MCF 10A (cell line): Measurements from ENCODE around the gene GPR132. TPM values are rescaled to one million over a fixed set of nuclear protein-coding genes. Genes with fewer than 3 reads are reported as not detected.

ENCODE experiments used
- BruUV-seq: library from RNA; stranded (reverse); fragments of 400-500 nt; replicated peaks from 2 replicates; lab custom pipeline; 2021; lab: Mats Ljungman, UMichigan
- CTCF ChIA-PET: fragments of 300-600 bp; sonication (Branson Sonifier 250); formaldehyde crosslinking; extraction: SDS; loops from one replicate; lab custom pipeline; 2021; ENCODE audit warnings: antibody characterized with exemption, inconsistent platforms; lab: Yijun Ruan, JAX
- POLR2A ChIA-PET: fragments of 300-600, 350-650 bp; sonication (Branson Sonifier 250); formaldehyde crosslinking; extraction: SDS; loops from one replicate; lab custom pipeline; 2020; ENCODE audit warnings: antibody characterized with exemption, inconsistent platforms; lab: Yijun Ruan, JAX
- DNase-seq: peaks from one replicate; pipeline ENCODE4 v3.0.0-alpha.2; 2018; ENCODE audit not compliant: unreplicated experiment
- H3K27ac Mint-ChIP-seq: one replicate; pipeline ENCODE4 v1.8.0; 2022; ENCODE audit warnings: mild to moderate bottlenecking, low read depth, mixed read lengths; ENCODE audit not compliant: unreplicated experiment
- H3K27me3 Mint-ChIP-seq: one replicate; pipeline ENCODE4 v1.8.0; 2022; ENCODE audit warnings: mixed read lengths; ENCODE audit not compliant: insufficient read depth, unreplicated experiment
- H3K36me3 Mint-ChIP-seq: one replicate; pipeline ENCODE4 v1.8.0; 2022; ENCODE audit warnings: mild to moderate bottlenecking, moderate library complexity, mixed read lengths; ENCODE audit not compliant: insufficient read depth, unreplicated experiment
- H3K4me1 Mint-ChIP-seq: one replicate; pipeline ENCODE4 v1.8.0; 2022; ENCODE audit warnings: mixed read lengths; ENCODE audit not compliant: insufficient read depth, unreplicated experiment
- H3K4me3 Mint-ChIP-seq: one replicate; pipeline ENCODE4 v1.8.0; 2022; ENCODE audit warnings: mild to moderate bottlenecking, moderate library complexity, mixed read lengths; ENCODE audit not compliant: unreplicated experiment
- H3K9me3 Mint-ChIP-seq: one replicate; pipeline ENCODE4 v1.8.0; 2022; ENCODE audit warnings: mixed read lengths; ENCODE audit not compliant: unreplicated experiment
- CTCF ChIP-seq: fragments of 200-600 bp; IDR thresholded peaks from one replicate; pipeline ENCODE4 v1.8.0; 2022; ENCODE audit warnings: antibody characterized with exemption, mild to moderate bottlenecking; ENCODE audit not compliant: unreplicated experiment
- intact Hi-C: fragments of 100-400 bp; cut with micrococcal nuclease; formaldehyde crosslinking; loops from 2 replicates; pipeline ENCODE4 v1.14.1; 2022
- total RNA-seq: library from RNA; stranded (reverse); gene quantifications from 2 replicates; pipeline ENCODE4 v1.2.3, GENCODE V29; 2022

The GPR132 gene
- total RNA-seq, 1 experiment from 2014 or later, result 0.42 TPM

GRCh38 chr14:105090493-105091053, 25.3 kb upstream of the GPR132 start:
- Mint-ChIP-seq H3K36me3 (peaks cover 23% of the 10 kb centered on the region), H3K4me3 (peak overlapping the region; percentile 49), H3K9me3 (no peaks in the 10 kb centered on the region), H3K27ac (no peak overlapping the region), H3K4me1 (peaks cover 30% of the 10 kb centered on the region), H3K27me3 (no peaks in the 10 kb centered on the region)
- TF ChIP-seq CTCF, result peak; percentile 93
- no TSS peak for BruUV-seq
- POLR2A ChIA-PET, result interaction anchor here (0.6 to 6.6 kb wide), 10 partner anchors 67 to 225 kb away, joined by 3 to 79 read pairs (median 5); partner anchors contain the start of genes BRF1, CDCA4 and JAG2
- intact Hi-C loops, result loop anchor here (1.0 to 5.0 kb wide), 4 partner anchors 77 to 262 kb away; partner anchors contain the start of gene NUDT14
- CTCF ChIA-PET, result interaction anchor here (0.6 to 3.2 kb wide), 32 partner anchors 9 to 420 kb away, joined by 3 to 32 read pairs (median 4); partner anchors contain the start of gene JAG2
- DNase-seq, result peak; percentile 86

GRCh38 chr14:105089746-105090492, 24.7 kb upstream of the GPR132 start:
- ChIA-PET CTCF (interaction anchor here (0.6 to 3.2 kb wide), 21 partner anchors 9 to 358 kb away, joined by 3 to 32 read pairs (median 3); partner anchors contain the start of gene JAG2), POLR2A (interaction anchor here (0.7 to 6.6 kb wide), 7 partner anchors 67 to 211 kb away, joined by 3 to 79 read pairs (median 5); partner anchors contain the start of genes BRF1 and JAG2)
- TF ChIP-seq CTCF, result no peak
- DNase-seq, result no peak
- Mint-ChIP-seq H3K36me3 (peaks cover 29% of the 10 kb centered on the region), H3K27ac (no peak overlapping the region), H3K27me3 (no peaks in the 10 kb centered on the region), H3K9me3 (no peaks in the 10 kb centered on the region), H3K4me1 (peaks cover 30% of the 10 kb centered on the region), H3K4me3 (peak overlapping the region; percentile 49)
- no TSS peak for BruUV-seq
- intact Hi-C loops, result loop anchor here (1.0 to 5.0 kb wide), 3 partner anchors 92 to 262 kb away; partner anchors contain the start of gene NUDT14

- BruUV-seq, result no TSS peak
- POLR2A ChIA-PET, result interaction anchor here (0.6 to 6.6 kb wide), 9 partner anchors 9 to 402 kb away, joined by 3 to 79 read pairs (median 18); partner anchors contain the start of genes BRF1 and JAG2
- CTCF ChIA-PET, result interaction anchor here (1.1 to 3.2 kb wide), 7 partner anchors 11 to 116 kb away, joined by 3 to 32 read pairs (median 4); partner anchors contain the start of gene JAG2
- Mint-ChIP-seq H3K4me1 (peaks cover 25% of the 10 kb centered on the region), H3K36me3 (peaks cover 34% of the 10 kb centered on the region), H3K27ac (no peak overlapping the region), H3K27me3 (peaks cover 5% of the 10 kb centered on the region), H3K4me3 (peak overlapping the region; percentile 77), H3K9me3 (no peaks in the 10 kb centered on the region)
- intact Hi-C loops, result no loop called here
- no peak for TF ChIP-seq CTCF
- DNase-seq, result no peak
Measured at GRCh38 chr14:105088812-105089745, 23.8 kb upstream of the GPR132 start.
